ENCODE results near the gene MSI2. TPM values are rescaled to one million over a fixed set of nuclear protein-coding genes. Genes with fewer than 3 reads are reported as not detected.

The MSI2 gene
- total RNA-seq, 1 experiment from 2014 or later: 47.9 TPM

- DNase-seq (ENCODE audit: low spot score): no peak
Measured at GRCh38 chr17:57341611-57342540, 85.6 kb downstream of the MSI2 start.

- no peak for DNase-seq (ENCODE audit: low spot score)
Measured at GRCh38 chr17:57342963-57343589, 86.8 kb downstream of the MSI2 start.

- no peak for DNase-seq (ENCODE audit: low spot score)
Measured at GRCh38 chr17:57343717-57344116, 87.4 kb downstream of the MSI2 start.

- no peak for DNase-seq (ENCODE audit: low spot score)
Measured at GRCh38 chr17:57344261-57344660, 87.9 kb downstream of the MSI2 start.

- DNase-seq (ENCODE audit: low spot score): no peak
Measured at GRCh38 chr17:57349541-57350247, 93.4 kb downstream of the MSI2 start.

- no peak for DNase-seq (ENCODE audit: low spot score)
Measured at GRCh38 chr17:57350266-57350665, 93.9 kb downstream of the MSI2 start.

GRCh38 chr17:57352665-57353175 lies 96.4 kb downstream of the MSI2 start:
- DNase-seq (ENCODE audit: low spot score): no peak

- no peak for DNase-seq (ENCODE audit: low spot score)
Measured at GRCh38 chr17:57354673-57355072, 98.3 kb downstream of the MSI2 start.

- DNase-seq (ENCODE audit: low spot score): no peak
Measured at GRCh38 chr17:57355090-57355859, 99.0 kb downstream of the MSI2 start.

- DNase-seq (ENCODE audit: low spot score): no peak
Measured at GRCh38 chr17:57356153-57356718, 99.9 kb downstream of the MSI2 start.

- no peak for DNase-seq (ENCODE audit: low spot score)
Measured at GRCh38 chr17:57356719-57357391, 100.5 kb downstream of the MSI2 start.

GRCh38 chr17:57357392-57357784 lies 101.1 kb downstream of the MSI2 start:
- no peak for DNase-seq (ENCODE audit: low spot score)

GRCh38 chr17:57357830-57358430 lies 101.6 kb downstream of the MSI2 start:
- DNase-seq (ENCODE audit: low spot score): no peak

GRCh38 chr17:57360266-57360665 lies 103.9 kb downstream of the MSI2 start:
- no peak for DNase-seq (ENCODE audit: low spot score)

- no peak for DNase-seq (ENCODE audit: low spot score)
Measured at GRCh38 chr17:57362797-57363556, 106.7 kb downstream of the MSI2 start.

GRCh38 chr17:57363580-57363979 lies 107.3 kb downstream of the MSI2 start:
- no peak for DNase-seq (ENCODE audit: low spot score)

- no peak for DNase-seq (ENCODE audit: low spot score)
Measured at GRCh38 chr17:57363998-57364643, 107.8 kb downstream of the MSI2 start.

- no peak for DNase-seq (ENCODE audit: low spot score)
Measured at GRCh38 chr17:57365420-57365819, 109.1 kb downstream of the MSI2 start.

- DNase-seq (ENCODE audit: low spot score): no peak
Measured at GRCh38 chr17:57366177-57366557, 109.8 kb downstream of the MSI2 start.
